GM21447 (cell line): Measurements from ENCODE around the gene RMND5B.

Experiments
- ATAC-seq: cut with Tn5 transposase; IDR thresholded peaks from one replicate; pipeline ENCODE4 v1.9.1; 2021; ENCODE audit not compliant: unreplicated experiment

The RMND5B gene

DNA sequence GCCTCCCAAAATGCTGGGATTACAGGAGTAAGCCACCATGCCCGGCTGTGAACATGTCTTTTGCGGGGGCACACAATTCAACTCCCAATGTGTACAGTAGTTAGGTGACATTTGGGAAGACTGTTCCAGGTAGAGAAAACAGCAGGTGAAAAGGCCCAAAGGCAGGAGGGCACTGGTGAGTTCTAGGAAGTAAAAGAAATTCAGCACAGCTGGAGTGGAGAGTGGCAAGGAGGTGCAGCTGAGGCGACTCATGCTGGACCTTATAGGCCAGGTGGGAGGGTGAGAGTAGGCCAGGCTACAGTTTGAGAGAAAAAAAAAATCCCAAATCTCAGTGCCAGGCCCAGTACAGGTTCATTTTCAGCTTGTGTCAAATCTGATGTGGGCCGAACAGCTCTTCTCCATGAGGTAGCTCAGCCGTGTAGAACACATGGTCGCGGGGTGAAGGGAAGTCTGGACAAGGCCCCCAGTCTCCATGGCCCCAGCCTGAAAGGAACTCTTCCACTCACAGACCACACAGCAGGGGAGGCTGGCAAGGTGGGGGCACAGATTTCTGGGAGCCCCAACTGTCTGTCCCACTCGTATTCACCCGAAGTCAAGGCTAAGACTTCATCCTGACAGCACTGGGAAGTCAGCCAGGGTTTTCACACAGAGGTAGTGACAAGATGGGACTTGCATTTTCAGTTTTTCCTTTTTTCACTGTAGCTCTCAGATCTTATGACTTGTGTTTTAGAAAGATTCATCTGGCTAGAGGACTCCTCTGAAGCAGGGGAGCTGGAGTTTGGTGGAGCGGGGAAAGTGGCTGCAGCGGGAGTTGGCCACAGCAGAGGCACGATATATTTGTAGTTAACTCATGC, 69.0 kb downstream of the RMND5B start:
- no peak for ATAC-seq
